IPS DF 6.9 (cell line): ENCODE results near the gene KRTAP10-7.
"Not testable (repeated sequence)": the region's sequence is repeated elsewhere in the genome, so short reads cannot be mapped to it uniquely, and the experiment has no call there.

Experiments used
- DNase-seq: peaks from one replicate; pipeline ENCODE4 v3.0.0-alpha.2; 2013; ENCODE audit warnings: low read depth, low spot score
- H3K27ac ChIP-seq: one replicate; pipeline ENCODE4 v1.5.1; 2013; ENCODE audit warnings: low read length, control low read depth
- H3K27me3 ChIP-seq: 2 replicates; pipeline ENCODE4 v1.6.1; 2013; ENCODE audit warnings: mild to moderate bottlenecking, low read length; ENCODE audit not compliant: control insufficient read depth, insufficient read depth
- H3K36me3 ChIP-seq: 2 replicates; pipeline ENCODE4 v1.6.1; 2013; ENCODE audit warnings: low read length; ENCODE audit not compliant: control insufficient read depth, insufficient read depth
- H3K4me1 ChIP-seq: 2 replicates; pipeline ENCODE4 v1.6.1; 2013; ENCODE audit warnings: low read length; ENCODE audit not compliant: control insufficient read depth, insufficient read depth
- H3K4me3 ChIP-seq: 2 replicates; pipeline ENCODE4 v1.5.1; 2013; ENCODE audit warnings: mild to moderate bottlenecking, low read length
- H3K9me3 ChIP-seq: 2 replicates; pipeline ENCODE4 v1.6.1; 2013; ENCODE audit warnings: low read length, inconsistent platforms; ENCODE audit not compliant: control insufficient read depth, insufficient read depth
- WGBS: extraction: QIAGEN DNeasy Blood & Tissue Kit; methylation state at CpG from one replicate; pipeline ENCODE4 v1.1.7; 2013; ENCODE audit warnings: mixed read lengths, missing lambda C conversion rate; ENCODE audit not compliant: insufficient read length, insufficient coverage; 5-methylcytosine and 5-hydroxymethylcytosine counted together

Gene KRTAP10-7, protein sequence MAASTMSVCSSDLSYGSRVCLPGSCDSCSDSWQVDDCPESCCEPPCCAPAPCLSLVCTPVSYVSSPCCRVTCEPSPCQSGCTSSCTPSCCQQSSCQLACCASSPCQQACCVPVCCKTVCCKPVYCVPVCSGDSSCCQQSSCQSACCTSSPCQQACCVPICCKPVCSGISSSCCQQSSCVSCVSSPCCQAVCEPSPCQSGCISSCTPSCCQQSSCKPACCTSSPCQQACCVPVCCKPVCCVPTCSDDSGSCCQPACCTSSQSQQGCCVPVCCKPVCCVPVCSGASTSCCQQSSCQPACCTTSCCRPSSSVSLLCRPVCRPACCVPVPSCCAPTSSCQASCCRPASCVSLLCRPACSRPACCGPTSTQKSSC

DNA sequence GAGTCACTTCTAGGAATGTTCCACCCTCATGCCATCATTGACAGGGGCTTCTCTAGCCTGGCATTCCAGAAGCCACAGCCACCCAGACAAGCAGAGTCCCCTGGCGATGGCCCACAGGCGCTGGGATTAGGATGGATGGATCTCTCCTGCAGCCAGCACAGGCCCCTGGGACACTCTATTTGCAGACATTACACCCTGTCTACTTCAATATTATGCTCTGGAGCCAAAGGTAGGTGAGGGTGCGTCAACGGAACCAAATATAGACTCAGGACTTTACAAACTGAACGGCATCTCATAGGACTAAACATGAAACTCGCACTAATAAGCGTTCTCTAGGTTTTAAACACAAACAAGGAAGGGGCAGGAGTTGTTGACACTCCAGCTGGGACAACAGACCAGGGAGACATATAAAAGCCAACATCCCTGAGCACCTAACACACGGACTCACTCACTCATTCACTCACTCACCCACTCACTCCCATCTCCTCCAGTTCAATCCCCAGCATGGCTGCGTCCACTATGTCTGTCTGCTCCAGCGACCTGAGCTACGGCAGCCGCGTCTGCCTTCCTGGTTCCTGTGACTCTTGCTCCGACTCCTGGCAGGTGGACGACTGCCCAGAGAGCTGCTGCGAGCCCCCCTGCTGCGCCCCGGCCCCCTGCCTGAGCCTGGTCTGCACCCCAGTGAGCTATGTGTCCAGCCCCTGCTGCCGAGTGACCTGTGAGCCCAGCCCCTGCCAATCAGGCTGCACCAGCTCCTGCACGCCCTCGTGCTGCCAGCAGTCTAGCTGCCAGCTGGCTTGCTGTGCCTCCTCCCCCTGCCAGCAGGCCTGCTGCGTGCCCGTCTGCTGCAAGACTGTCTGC lies at the start of gene KRTAP10-7:
KRTAP10-7 (plus strand) TSS at position 480 of the 861 bp plus-strand sequence; CDS start at position 505, 25 bp downstream.
- H3K9me3 ChIP-seq, H3K4me1 ChIP-seq, H3K27ac ChIP-seq, DNase-seq, H3K4me3 ChIP-seq, H3K27me3 ChIP-seq, H3K36me3 ChIP-seq: not testable (repeated sequence)
- WGBS = no CpG with 5 or more reads among the region's 23 CpGs

DNA sequence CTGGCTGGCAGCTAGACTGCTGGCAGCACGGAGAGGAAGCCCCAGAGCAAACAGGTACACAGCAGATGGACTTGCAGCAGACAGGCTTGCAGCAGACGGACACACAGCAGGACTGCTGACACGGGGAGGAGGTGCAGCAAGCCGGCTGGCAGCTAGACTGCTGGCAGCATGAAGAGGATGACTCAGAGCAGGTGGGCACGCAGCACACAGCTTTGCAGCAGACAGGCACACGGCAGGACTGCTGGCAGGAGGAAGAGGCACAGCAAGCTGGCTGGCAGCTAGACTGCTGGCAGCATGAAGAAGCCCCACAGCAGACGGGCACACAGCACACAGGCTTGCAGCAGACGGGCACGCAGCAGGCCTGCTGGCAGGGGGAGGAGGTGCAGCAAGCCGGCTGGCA lies 49.6 kb upstream of the KRTAP10-7 start:
- peaks cover 12% of the 10 kb centered on the region for H3K4me1 ChIP-seq
- no peaks in the 10 kb centered on the region for H3K27me3 ChIP-seq
- no peak overlapping the region for H3K27ac ChIP-seq
- no peak for DNase-seq
- WGBS = no CpG with 5 or more reads among the region's 10 CpGs
- no peaks in the 10 kb centered on the region for H3K9me3 ChIP-seq
- H3K4me3 ChIP-seq = no peak overlapping the region
- no peaks in the 10 kb centered on the region for H3K36me3 ChIP-seq

DNA sequence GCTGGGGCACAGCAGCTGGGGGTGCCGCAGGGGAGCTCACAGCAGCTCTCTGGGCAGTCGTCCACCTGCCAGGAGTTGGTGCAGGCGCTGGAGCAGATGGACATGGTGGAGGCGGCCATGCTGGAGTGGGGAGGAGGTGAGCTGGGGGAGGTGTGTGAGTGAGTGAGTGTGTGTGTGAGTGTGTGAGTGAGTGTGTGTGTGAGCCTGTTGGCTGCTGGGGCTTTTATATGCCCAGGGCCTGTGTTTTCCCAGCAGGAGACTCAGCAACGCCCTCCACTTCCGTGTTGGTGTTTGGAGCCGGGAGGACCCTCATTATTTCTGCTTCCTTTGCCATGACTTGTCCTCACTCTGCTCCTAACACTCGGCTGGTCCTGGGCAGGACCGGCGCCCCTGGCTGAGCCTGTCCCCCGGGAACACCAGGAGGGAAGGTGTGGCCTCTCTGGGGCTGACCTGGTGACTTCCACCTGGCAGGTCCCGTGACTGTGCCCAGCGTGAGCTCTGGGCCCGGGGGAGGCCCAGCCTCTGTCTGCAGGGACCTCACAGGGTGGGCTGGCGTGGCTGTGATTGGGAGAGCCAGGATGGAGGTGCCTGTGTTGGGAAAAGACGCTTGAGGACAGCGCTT lies 48.9 kb upstream of the KRTAP10-7 start, which contains the start of gene KRTAP10-2:
KRTAP10-2 (minus strand) TSS at position 166 of the 622 bp plus-strand sequence; CDS start at position 119, 47 bp downstream.
- no peak within 1 kb of the TSS for H3K27ac ChIP-seq
- H3K27me3 ChIP-seq = no peaks in the 10 kb centered on the region
- WGBS = no CpG with 5 or more reads among the region's 17 CpGs
- peaks cover 12% of the 10 kb centered on the region for H3K4me1 ChIP-seq
- no peak within 1 kb of the TSS for H3K4me3 ChIP-seq
- no peaks in the 10 kb centered on the region for H3K9me3 ChIP-seq
- H3K36me3 ChIP-seq = no peaks in the 10 kb centered on the region
- no peak for DNase-seq

DNA sequence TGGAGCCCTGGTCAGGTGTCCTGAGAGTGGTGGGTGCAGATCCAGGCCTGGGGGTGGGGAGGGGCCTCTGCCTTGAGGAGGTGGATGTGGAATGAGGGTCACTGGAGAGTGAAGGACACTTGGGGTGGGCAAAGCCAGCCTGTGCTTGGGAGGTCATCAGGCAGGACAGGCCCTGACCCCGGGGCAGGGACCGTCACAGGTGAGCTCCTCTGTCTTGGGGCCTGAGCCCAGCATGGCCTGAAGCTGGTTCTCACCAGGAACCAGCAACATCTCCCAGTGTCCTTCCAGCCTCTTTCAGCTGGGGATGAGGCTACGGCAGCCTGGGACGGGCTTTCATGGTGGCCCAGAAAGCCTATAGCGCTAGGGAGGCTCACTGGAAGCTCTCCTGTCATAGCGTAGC lies 48.3 kb upstream of the KRTAP10-7 start:
- Histone ChIP-seq H3K36me3 (no peaks in the 10 kb centered on the region), H3K9me3 (no peaks in the 10 kb centered on the region), H3K27ac (no peak overlapping the region), H3K4me3 (no peak overlapping the region), H3K4me1 (peaks cover 12% of the 10 kb centered on the region), H3K27me3 (no peaks in the 10 kb centered on the region)
- no peak for DNase-seq
- WGBS = no CpG with 5 or more reads among the region's 6 CpGs

DNA sequence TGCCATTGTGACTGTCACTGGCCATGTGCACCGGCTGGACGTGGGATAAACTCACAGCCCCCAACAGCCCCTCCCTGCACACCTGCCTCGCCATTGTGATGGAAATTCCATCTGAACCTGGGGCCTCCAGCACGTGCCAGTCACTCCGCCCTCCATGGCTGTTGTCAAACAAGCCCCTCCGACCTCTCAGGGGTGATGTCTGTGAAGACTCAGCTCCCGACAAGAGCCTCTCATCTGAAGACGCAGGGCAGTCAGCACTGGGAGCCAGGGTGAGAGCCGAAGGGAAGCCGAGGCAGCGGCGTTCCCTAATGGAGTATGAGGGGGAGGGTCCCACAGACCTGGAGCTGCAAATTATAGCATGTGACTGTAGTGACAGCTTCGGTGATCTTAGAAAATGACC lies 47.7 kb upstream of the KRTAP10-7 start:
- no peaks in the 10 kb centered on the region for H3K27me3 ChIP-seq

DNA sequence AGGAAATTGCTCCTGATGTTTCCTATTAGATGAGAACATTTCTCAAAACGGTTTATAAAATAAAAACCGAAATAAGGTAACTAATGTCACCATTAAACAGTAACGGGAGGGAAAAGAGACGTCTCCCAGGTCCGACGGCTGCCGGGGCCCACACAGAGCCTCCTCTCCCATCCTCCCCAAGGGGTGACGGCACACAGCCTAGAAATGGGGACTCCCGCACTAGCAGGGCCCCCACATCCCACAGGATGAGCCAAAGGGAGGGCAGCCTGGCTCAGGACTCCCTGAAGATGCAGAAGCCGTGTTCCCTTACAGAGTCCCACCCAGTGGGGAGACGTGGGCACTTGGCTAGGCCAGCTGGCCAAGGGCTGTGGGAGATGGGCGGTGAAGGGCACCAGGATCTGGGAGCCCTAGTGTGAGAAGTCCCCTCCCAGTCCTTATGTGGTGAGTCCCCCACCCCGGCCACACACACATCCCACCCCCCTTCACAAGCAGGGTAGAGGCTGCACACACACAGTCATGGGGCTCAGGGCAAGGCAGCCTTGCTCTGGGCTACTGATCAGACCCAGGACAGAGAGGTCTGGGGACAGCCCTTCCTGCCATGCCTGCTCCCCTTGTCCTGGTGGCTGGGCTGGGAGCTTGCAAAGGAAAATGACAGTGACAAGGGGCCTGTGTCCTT lies 45.1 kb upstream of the KRTAP10-7 start:
- Histone ChIP-seq H3K27me3 (no peaks in the 10 kb centered on the region), H3K27ac (no peak overlapping the region), H3K4me3 (no peak overlapping the region), H3K9me3 (no peaks in the 10 kb centered on the region), H3K4me1 (peaks cover 6% of the 10 kb centered on the region), H3K36me3 (peaks cover 2% of the 10 kb centered on the region; the same call in 1 of the 2 replicates)
- no CpG with 5 or more reads among the region's 13 CpGs for WGBS
- no peak for DNase-seq

More for the DNA sequence above, 47.7 kb upstream of the KRTAP10-7 start:
- Histone ChIP-seq H3K27ac (no peak overlapping the region), H3K4me3 (no peak overlapping the region), H3K4me1 (peaks cover 12% of the 10 kb centered on the region), H3K9me3 (no peaks in the 10 kb centered on the region), H3K36me3 (no peaks in the 10 kb centered on the region)
- no peak for DNase-seq
- WGBS = no CpG with 5 or more reads among the region's 13 CpGs

DNA sequence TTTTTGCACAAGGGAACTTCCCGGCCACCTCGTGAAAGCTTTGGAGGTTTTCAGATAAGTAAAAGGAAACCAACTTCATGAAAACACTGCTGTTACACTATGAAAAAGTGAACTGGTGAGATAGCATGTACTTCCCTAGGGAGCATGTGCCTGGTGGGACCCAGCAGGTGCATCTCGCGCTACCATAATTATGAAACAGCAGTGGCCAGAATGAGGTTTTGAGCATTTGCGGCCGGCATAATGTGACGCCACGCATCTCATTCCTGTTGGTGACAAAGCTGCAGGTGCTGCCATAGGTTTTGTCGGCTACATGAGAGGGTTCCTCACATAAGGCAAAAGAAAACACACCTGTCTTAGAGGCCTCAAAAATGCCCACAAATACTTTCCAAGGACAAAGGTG lies 43.5 kb upstream of the KRTAP10-7 start:
- H3K27me3 ChIP-seq = no peaks in the 10 kb centered on the region
- no peak for DNase-seq
- H3K36me3 ChIP-seq = peaks cover 2% of the 10 kb centered on the region; the same call in 1 of the 2 replicates
- no peak overlapping the region for H3K27ac ChIP-seq
- no peaks in the 10 kb centered on the region for H3K9me3 ChIP-seq
- no CpG with 5 or more reads among the region's 9 CpGs for WGBS
- H3K4me1 ChIP-seq = peaks cover 6% of the 10 kb centered on the region
- no peak overlapping the region for H3K4me3 ChIP-seq

DNA sequence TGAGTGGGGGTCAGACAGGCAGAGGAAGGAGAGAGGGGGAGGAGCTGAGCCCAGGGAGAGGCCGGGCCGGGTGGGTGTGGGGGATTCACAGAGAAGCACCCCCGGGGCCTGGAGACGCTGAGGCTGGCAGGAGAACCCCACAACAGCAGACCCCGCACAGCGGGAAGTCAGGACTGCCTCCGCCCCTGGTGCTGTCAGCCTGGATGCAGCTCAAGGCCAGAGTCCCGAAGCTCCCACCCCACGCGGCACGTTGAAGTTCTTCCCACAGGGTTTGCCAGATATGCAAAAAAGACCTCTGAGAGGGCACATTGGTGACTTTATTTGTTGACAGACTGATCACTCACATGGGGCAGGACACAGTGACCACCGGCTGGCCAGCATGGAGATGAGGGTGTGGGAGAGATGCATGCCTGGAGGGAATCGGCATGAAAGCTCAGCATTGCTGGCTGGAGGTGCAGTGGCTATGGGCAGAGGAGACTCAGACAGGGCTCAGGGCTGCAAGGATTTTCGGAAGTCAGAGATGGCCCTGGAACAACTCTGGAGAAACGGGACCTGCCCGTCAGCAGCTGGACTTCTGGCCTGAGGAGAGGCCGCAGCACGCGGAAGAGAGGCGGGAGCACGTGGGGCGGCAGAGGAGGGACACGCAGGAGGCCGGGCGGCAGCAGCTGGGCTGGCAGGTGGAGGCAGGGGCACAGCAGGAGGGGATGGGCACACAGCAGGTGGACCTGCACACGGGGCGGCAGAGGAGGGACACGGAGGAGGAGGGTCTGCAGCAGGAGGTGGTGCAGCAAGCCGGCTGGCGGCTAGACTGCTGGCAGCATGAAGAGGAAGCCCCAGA lies 42.7 kb upstream of the KRTAP10-7 start:
- WGBS = no CpG with 5 or more reads among the region's 30 CpGs
- peaks cover 2% of the 10 kb centered on the region; the same call in 1 of the 2 replicates for H3K36me3 ChIP-seq

DNA sequence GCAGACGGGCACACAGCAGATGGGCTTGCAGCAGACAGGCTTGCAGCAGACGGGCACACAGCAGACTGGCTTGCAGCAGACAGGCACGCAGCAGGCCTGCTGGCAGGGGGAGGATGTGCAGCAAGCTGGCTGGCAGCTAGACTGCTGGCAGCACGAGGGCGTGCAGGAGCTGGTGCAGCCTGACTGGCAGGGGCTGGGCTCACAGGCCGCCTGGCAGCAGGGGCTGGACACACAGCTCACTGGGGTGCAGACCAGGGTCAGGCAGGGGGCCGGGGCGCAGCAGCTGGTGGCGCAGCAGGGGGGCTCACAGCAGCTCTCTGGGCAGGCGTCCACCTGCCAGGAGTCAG lies 42.1 kb upstream of the KRTAP10-7 start:
- H3K27me3 ChIP-seq, H3K27ac ChIP-seq, H3K4me3 ChIP-seq, H3K36me3 ChIP-seq, H3K9me3 ChIP-seq, H3K4me1 ChIP-seq, DNase-seq: not testable (repeated sequence)
- WGBS = no CpG with 5 or more reads among the region's 10 CpGs

More for the DNA sequence above, 42.7 kb upstream of the KRTAP10-7 start:
- H3K27me3 ChIP-seq = no peaks in the 10 kb centered on the region
- no peaks in the 10 kb centered on the region for H3K4me1 ChIP-seq
- H3K9me3 ChIP-seq = no peaks in the 10 kb centered on the region
- no peak overlapping the region for H3K27ac ChIP-seq
- no peak for DNase-seq
- no peak overlapping the region for H3K4me3 ChIP-seq
